OCI-LY1 (cell line): ENCODE results near the gene PTPRN2.

Source experiments
- EZH2 ChIP-seq: fragments of 200-600 bp; sonication (generic), shearing (Covaris generic); IDR thresholded peaks from 2 replicates; pipeline ENCODE4 v1.8.0; 2017; ENCODE audit warnings: borderline replicate concordance, mixed run types, mild to moderate bottlenecking, antibody characterized with exemption, low read length, moderate library complexity, mixed read lengths
- TF ChIP-seq, protein P1 (sequence below): fragments of 200-600 bp; sonication (generic), shearing (Covaris generic); IDR thresholded peaks from 2 replicates; pipeline ENCODE4 v1.5.1; 2017; ENCODE audit warnings: mild to moderate bottlenecking, antibody characterized with exemption, low read length, moderate library complexity, mixed read lengths

DNA sequence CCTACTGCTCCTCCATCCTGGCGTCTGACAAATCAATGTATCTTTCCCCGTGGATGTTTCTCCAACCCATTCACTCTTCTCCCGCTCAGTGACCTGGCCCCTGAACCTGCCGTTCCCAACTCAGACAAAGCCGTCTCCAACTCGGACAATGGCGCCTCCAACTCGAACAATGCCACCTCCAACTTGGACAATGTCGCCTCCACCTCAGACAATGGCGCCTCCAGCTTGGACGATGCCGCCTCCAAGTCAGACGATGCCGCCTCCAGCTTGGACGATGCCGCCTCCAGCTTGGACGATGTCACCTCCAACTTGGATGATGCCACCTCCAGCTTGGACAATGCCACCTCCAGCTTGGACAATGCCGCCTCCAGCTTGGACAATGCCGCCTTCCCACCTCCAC, 642.2 kb downstream of the PTPRN2 start:
- no peak for TF ChIP-seq EZH2
- TF ChIP-seq, protein P1, sequence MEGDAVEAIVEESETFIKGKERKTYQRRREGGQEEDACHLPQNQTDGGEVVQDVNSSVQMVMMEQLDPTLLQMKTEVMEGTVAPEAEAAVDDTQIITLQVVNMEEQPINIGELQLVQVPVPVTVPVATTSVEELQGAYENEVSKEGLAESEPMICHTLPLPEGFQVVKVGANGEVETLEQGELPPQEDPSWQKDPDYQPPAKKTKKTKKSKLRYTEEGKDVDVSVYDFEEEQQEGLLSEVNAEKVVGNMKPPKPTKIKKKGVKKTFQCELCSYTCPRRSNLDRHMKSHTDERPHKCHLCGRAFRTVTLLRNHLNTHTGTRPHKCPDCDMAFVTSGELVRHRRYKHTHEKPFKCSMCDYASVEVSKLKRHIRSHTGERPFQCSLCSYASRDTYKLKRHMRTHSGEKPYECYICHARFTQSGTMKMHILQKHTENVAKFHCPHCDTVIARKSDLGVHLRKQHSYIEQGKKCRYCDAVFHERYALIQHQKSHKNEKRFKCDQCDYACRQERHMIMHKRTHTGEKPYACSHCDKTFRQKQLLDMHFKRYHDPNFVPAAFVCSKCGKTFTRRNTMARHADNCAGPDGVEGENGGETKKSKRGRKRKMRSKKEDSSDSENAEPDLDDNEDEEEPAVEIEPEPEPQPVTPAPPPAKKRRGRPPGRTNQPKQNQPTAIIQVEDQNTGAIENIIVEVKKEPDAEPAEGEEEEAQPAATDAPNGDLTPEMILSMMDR, result no peak
